Kidney (tissue), 14 donors: Measurements from ENCODE around the gene CRABP2. TPM values are rescaled to one million over a fixed set of nuclear protein-coding genes. Genes with fewer than 3 reads are reported as not detected.

Experiments
- DNase-seq, 5 donors: peaks; one replicate each; pipeline ENCODE4 v3.0.0-alpha.2; 2013 to 2020
- FAIRE-seq: peaks from 2 replicates; lab custom pipeline; 2012; peaks lifted over from hg19 to GRCh38; lab: Jason Lieb, UNC
- H3K27ac ChIP-seq, 2 donors: one replicate each; pipeline ENCODE4 v1.7.0; 2013; ENCODE audit warnings: low read depth in 2 of 2, low read length in 2 of 2, inconsistent platforms in 1 of 2
- H3K27me3 ChIP-seq: one replicate; pipeline ENCODE4 v1.7.1; 2013; ENCODE audit warnings: low read length, inconsistent platforms; ENCODE audit not compliant: control insufficient read depth, insufficient read depth
- H3K36me3 ChIP-seq, 3 donors: one replicate each; pipeline versions ENCODE4 v1.7.0 to v1.7.1; 2013; ENCODE audit warnings: low read length in 3 of 3, control low read depth in 1 of 3, inconsistent platforms in 1 of 3; ENCODE audit not compliant: insufficient read depth in 3 of 3, control insufficient read depth in 2 of 3
- H3K4me1 ChIP-seq, 3 donors: one replicate each; pipeline versions ENCODE4 v1.7.0 to v1.7.1; 2013; ENCODE audit warnings: low read length in 3 of 3, inconsistent platforms in 1 of 3, low read depth in 1 of 3; ENCODE audit not compliant: control insufficient read depth in 2 of 3, insufficient read depth in 2 of 3
- H3K4me3 ChIP-seq, 3 donors: one replicate each; pipeline versions ENCODE4 v1.7.0 to v1.8.1; 2013; ENCODE audit warnings: low read length in 3 of 3, control low read depth in 1 of 3, inconsistent platforms in 1 of 3
- H3K9ac ChIP-seq, 3 donors: one replicate each; pipeline versions ENCODE4 v1.7.0 to v1.7.1; 2013; ENCODE audit warnings: low read length in 3 of 3, control low read depth in 1 of 3, inconsistent platforms in 1 of 3
- H3K9me3 ChIP-seq, 3 donors: one replicate each; pipeline versions ENCODE4 v1.7.0 to v1.7.1; 2013; ENCODE audit warnings: low read length in 3 of 3, control low read depth in 1 of 3, inconsistent platforms in 1 of 3; ENCODE audit not compliant: control insufficient read depth in 2 of 3, insufficient read depth in 1 of 3
- CTCF ChIP-seq: IDR thresholded peaks from 3 replicates; pipeline ENCODE4 v1.5.1; 2012; ENCODE audit warnings: mild to moderate bottlenecking, moderate library complexity, borderline replicate concordance; ENCODE audit not compliant: insufficient read depth; ENCODE audit errors: extremely low read depth
- intact Hi-C: fragments of 100-400 bp; cut with DNase I; formaldehyde crosslinking; loops from one replicate; pipeline ENCODE4 v1.11.1; 2022
- polyA plus RNA-seq: library from polyadenylated mRNA; stranded (reverse); fragments of 350-450 nt; fragmentation: Illumina TruSeq; extraction: RNeasy Lipid Tissue Mini Kit (QIAGEN cat#74804); gene quantifications from one replicate; pipeline ENCODE4 v1.2.3, GENCODE V29; 2014; ENCODE audit warnings: low read depth, low replicate concordance; ENCODE audit not compliant: insufficient read depth
- total RNA-seq: library from RNA; stranded (reverse); fragmentation: NEBNext Ultra II Directional; extraction: Animal tissue kit (Norgen Biotek cat#: 25700); gene quantifications from one replicate; pipeline ENCODE4 v1.2.1, GENCODE V29; 2021
- donor health status: control.
- donor health status: control.
- donor health status: control.
- donor health status: control.
- donor health status: control.
- donor health status: DM: yes; HTN: yes; CAD: no.
- donor health status: Normal renal cell carcinoma (clear cell type).

CRABP2 gene
- total and polyA plus RNA-seq, 2 donors from 2014 or later, result 15.2 to 21.6 TPM

GRCh38 chr1:156657741-156658319 lies 47.6 kb downstream of the CRABP2 start:
- no peak for TF ChIP-seq CTCF
- intact Hi-C loops, result no loop called here

GRCh38 chr1:156656806-156657740 lies 48.3 kb downstream of the CRABP2 start:
- Histone ChIP-seq H3K27ac (no peak overlapping the region), H3K27me3 (peaks cover 25% of the 10 kb centered on the region), H3K4me3 (peak overlapping the region in 1 of 3 donors; percentile 30), H3K9ac (no peak overlapping the region), H3K4me1 (peaks cover 0 to 28% (median 15%) of the 10 kb centered on the region in 3 donors), H3K36me3 (no peaks in the 10 kb centered on the region), H3K9me3 (no peaks in the 10 kb centered on the region)
- peak; percentile 65 to 89 (median 77) for DNase-seq
- peak; percentile 93 for TF ChIP-seq CTCF
- intact Hi-C loops, result no loop called here
- FAIRE-seq, result no peak

More at GRCh38 chr1:156657741-156658319, 47.6 kb downstream of the CRABP2 start:
- H3K9me3 ChIP-seq, result no peaks in the 10 kb centered on the region
- no peaks in the 10 kb centered on the region for H3K36me3 ChIP-seq
- H3K4me3 ChIP-seq, result no peak overlapping the region
- H3K9ac ChIP-seq, result no peak overlapping the region
- H3K27ac ChIP-seq, result no peak overlapping the region
- peaks cover 25% of the 10 kb centered on the region for H3K27me3 ChIP-seq
- peaks cover 0 to 32% (median 21%) of the 10 kb centered on the region in 3 donors for H3K4me1 ChIP-seq
- FAIRE-seq (no peak), DNase-seq (peak in 2 of 5 donors; percentile 49 to 66)

- no peak for TF ChIP-seq CTCF
- Histone ChIP-seq H3K36me3 (no peaks in the 10 kb centered on the region), H3K4me3 (no peak overlapping the region), H3K9ac (no peak overlapping the region), H3K27me3 (peaks cover 25% of the 10 kb centered on the region), H3K4me1 (peaks cover 0 to 22% (median 9%) of the 10 kb centered on the region in 3 donors), H3K27ac (no peak overlapping the region), H3K9me3 (no peaks in the 10 kb centered on the region)
- intact Hi-C loops, result no loop called here
- DNase-seq (peak in 2 of 5 donors; percentile 49 to 55), FAIRE-seq (no peak)
Measured at GRCh38 chr1:156655904-156656516, 49.4 kb downstream of the CRABP2 start.
